Aortic smooth muscle cell (primary cell): Measurements from ENCODE around the gene RANGAP1. TPM values are rescaled to one million over a fixed set of nuclear protein-coding genes. Genes with fewer than 3 reads are reported as not detected.

Source experiments
- total RNA-seq: library from RNA; depleted of rRNA; stranded (reverse); fragments of >200 nt; gene quantifications from 2 replicates; pipeline ENCODE4 v1.2.3, GENCODE V29; 2014

RANGAP1 gene, protein sequence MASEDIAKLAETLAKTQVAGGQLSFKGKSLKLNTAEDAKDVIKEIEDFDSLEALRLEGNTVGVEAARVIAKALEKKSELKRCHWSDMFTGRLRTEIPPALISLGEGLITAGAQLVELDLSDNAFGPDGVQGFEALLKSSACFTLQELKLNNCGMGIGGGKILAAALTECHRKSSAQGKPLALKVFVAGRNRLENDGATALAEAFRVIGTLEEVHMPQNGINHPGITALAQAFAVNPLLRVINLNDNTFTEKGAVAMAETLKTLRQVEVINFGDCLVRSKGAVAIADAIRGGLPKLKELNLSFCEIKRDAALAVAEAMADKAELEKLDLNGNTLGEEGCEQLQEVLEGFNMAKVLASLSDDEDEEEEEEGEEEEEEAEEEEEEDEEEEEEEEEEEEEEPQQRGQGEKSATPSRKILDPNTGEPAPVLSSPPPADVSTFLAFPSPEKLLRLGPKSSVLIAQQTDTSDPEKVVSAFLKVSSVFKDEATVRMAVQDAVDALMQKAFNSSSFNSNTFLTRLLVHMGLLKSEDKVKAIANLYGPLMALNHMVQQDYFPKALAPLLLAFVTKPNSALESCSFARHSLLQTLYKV
- 38.1 and 62.0 TPM in 2 replicates for total RNA-seq

GRCh38 chr22:41285820-41286638 is at the start of gene RANGAP1:
RANGAP1 (minus strand) TSS chr22:41286187; CDS start chr22:41281044, 5,143 bp downstream.

GRCh38 chr22:41301085-41302020 is 15.4 kb upstream of the RANGAP1 start, which contains the start of gene ZC3H7B:
ZC3H7B (plus strand) TSS chr22:41301525; CDS start chr22:41320661, 19,136 bp downstream.

GRCh38 chr22:41240377-41241132 is 45.4 kb downstream of the RANGAP1 start, which contains the start of gene CHADL:
CHADL (minus strand) TSS chr22:41240931; CDS start chr22:41240881, 50 bp downstream.

DNA sequence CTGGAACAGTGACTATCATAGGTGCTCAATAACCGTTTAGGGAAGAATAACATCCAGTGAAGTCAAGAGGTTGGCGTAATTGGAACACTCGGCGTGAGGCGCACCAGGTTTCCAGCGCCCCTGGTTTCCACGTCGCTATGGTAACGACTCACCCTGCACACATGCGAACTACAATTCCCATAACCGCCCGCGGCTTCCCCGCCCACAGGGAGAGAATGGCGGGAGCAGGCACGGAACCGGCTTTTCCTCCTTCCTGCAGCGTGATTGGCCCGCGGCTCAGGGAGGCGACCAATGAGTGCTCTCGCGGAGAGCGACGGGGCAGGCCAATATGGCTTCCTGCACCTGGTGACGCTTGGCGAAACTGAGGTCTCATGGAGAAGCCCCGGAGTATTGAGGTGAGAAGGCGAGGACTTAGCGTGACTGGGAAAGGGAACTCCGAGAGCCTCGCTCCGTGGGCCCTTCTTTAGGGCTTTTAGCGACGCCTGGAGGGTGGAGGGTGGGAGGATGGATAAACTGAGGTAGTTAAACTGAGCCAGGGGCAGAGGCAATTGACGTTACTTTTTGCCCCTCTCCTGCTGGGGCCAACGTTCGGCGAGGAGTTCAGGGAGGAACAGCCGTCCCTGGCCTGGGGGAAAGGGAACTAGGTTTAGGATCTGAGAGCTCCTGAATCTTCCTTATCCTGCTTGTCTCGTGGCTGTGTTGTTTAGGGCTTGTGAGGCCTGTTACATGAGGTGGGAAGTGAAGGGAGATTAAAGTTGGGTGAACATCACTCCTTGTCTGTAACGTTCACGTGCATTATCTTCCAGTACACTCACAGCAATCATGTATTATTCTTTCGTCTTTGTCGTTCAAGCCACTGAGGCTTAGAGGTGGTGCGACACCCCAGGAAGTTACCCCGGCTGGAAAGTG is 80.7 kb downstream of the RANGAP1 start, which contains the start of gene L3MBTL2:
L3MBTL2 (plus strand) TSS at position 321 of the 909 bp plus-strand sequence; CDS start at position 372, 51 bp downstream.

Other genes with a start within 250 kb of the RANGAP1 start
- 28.3 and 38.4 TPM in 2 replicates for gene EP300, start 193.6 kb downstream of the RANGAP1 start, total RNA-seq
- gene L3MBTL2, start 80.9 kb downstream of the RANGAP1 start, total RNA-seq: 21.5 and 23.6 TPM in 2 replicates
- gene CHADL, start 45.3 kb downstream of the RANGAP1 start, total RNA-seq: 0.66 and 0.81 TPM in 2 replicates
- 46.5 and 47.9 TPM in 2 replicates for gene ZC3H7B, start 15.3 kb upstream of the RANGAP1 start, total RNA-seq
- 10.8 and 12.1 TPM in 2 replicates for gene TEF, start 95.8 kb upstream of the RANGAP1 start, total RNA-seq
- gene TOB2, start 160.6 kb upstream of the RANGAP1 start, total RNA-seq: 12.2 and 12.5 TPM in 2 replicates
- 51.9 and 53.2 TPM in 2 replicates for gene PHF5A, start 182.5 kb upstream of the RANGAP1 start, total RNA-seq
- 65.3 and 81.6 TPM in 2 replicates for gene ACO2, start 182.9 kb upstream of the RANGAP1 start, total RNA-seq